NCI-H1048 (cell line): ENCODE data around the gene ANKFY1.
A peak's percentile ranks its signal among the peaks of the same experiment; 100 is the strongest.
"Not testable (repeated sequence)": the region's sequence is repeated elsewhere in the genome, so short reads cannot be mapped to it uniquely, and the experiment has no call there.

ENCODE experiments used
- DNase-seq: peaks from one replicate; lab custom pipeline; 2025; lab: John Stamatoyannopoulos, UW

The ANKFY1 gene

GRCh38 chr17:4156750-4157381, 106.9 kb downstream of the ANKFY1 start:
- no peak for DNase-seq

GRCh38 chr17:4155980-4156620, 107.7 kb downstream of the ANKFY1 start:
- no peak for DNase-seq

- no peak for DNase-seq
These were observed 109.6 kb downstream of the ANKFY1 start for GRCh38 chr17:4154201-4154600.

- no peak for DNase-seq
These were observed 111.3 kb downstream of the ANKFY1 start for GRCh38 chr17:4152471-4152870.

- no peak for DNase-seq
These were observed 113.7 kb downstream of the ANKFY1 start for GRCh38 chr17:4150096-4150495.

GRCh38 chr17:4148611-4149308, 115.0 kb downstream of the ANKFY1 start:
- DNase-seq, result no peak

- DNase-seq, result no peak
These were observed 115.9 kb downstream of the ANKFY1 start for GRCh38 chr17:4147751-4148310.

- no peak for DNase-seq
These were observed 117.1 kb downstream of the ANKFY1 start for GRCh38 chr17:4146641-4147040.

- no peak for DNase-seq
These were observed 119.4 kb downstream of the ANKFY1 start for GRCh38 chr17:4144422-4144747.

- peak; percentile 82 for DNase-seq
These were observed 120.0 kb downstream of the ANKFY1 start for GRCh38 chr17:4143563-4144421.

GRCh38 chr17:4142107-4142900, 121.5 kb downstream of the ANKFY1 start:
- DNase-seq, result no peak

GRCh38 chr17:4140125-4140524, 123.7 kb downstream of the ANKFY1 start:
- DNase-seq, result no peak

GRCh38 chr17:4138906-4139526, 124.8 kb downstream of the ANKFY1 start:
- DNase-seq, result not testable (repeated sequence)

- DNase-seq, result no peak
These were observed 127.4 kb downstream of the ANKFY1 start for GRCh38 chr17:4136373-4136772.

- DNase-seq, result no peak
These were observed 128.3 kb downstream of the ANKFY1 start for GRCh38 chr17:4135489-4135888.

- DNase-seq, result no peak
These were observed 129.1 kb downstream of the ANKFY1 start for GRCh38 chr17:4134721-4135120.

- DNase-seq, result no peak
These were observed 133.1 kb downstream of the ANKFY1 start for GRCh38 chr17:4130715-4131114.

GRCh38 chr17:4127555-4127954, 136.2 kb downstream of the ANKFY1 start:
- no peak for DNase-seq

- DNase-seq, result no peak
These were observed 138.2 kb downstream of the ANKFY1 start for GRCh38 chr17:4125552-4125951.

- DNase-seq, result no peak
These were observed 138.8 kb downstream of the ANKFY1 start for GRCh38 chr17:4124999-4125398.

GRCh38 chr17:4120332-4120731, 143.4 kb downstream of the ANKFY1 start:
- no peak for DNase-seq
